ENCODE measurements around the gene RDH16. TPM values are rescaled to one million over a fixed set of nuclear protein-coding genes. Genes with fewer than 3 reads are reported as not detected.

Gene RDH16
- total RNA-seq, 1 experiment from 2014 or later: 0.11 TPM

GRCh38 chr12:56999456-56999855 lies 42.0 kb upstream of the RDH16 start:
- Histone ChIP-seq H2AFZ (ENCODE audit: low read length) (no peak overlapping the region), H3K36me3 (ENCODE audit: insufficient read depth, low read length) (peaks cover 23% of the 10 kb centered on the region; the same call in 1 of the 2 replicates), H3K79me2 (ENCODE audit: low read length) (peaks cover 39% of the 10 kb centered on the region), H3K9me2 (replicated peaks; ENCODE audit: insufficient read depth, low read length) (no peaks in the 10 kb centered on the region), H3K27ac (ENCODE audit: low read length) (no peak overlapping the region), H3K4me1 (ENCODE audit: low read length) (no peaks in the 10 kb centered on the region), H3K9ac (ENCODE audit: low read length) (no peak overlapping the region), H3K9me3 (ENCODE audit: low read length) (no peaks in the 10 kb centered on the region), H3K4me2 (ENCODE audit: low read depth, low read length, poor library complexity, severe bottlenecking) (no peak overlapping the region), H3K4me3 (ENCODE audit: low read length) (no peak overlapping the region), H4K20me1 (ENCODE audit: insufficient read depth, low read depth, low read length) (peaks cover 30% of the 10 kb centered on the region), H3K27me3 (ENCODE audit: low read length) (no peaks in the 10 kb centered on the region)
- no peak for DNase-seq

DNA sequence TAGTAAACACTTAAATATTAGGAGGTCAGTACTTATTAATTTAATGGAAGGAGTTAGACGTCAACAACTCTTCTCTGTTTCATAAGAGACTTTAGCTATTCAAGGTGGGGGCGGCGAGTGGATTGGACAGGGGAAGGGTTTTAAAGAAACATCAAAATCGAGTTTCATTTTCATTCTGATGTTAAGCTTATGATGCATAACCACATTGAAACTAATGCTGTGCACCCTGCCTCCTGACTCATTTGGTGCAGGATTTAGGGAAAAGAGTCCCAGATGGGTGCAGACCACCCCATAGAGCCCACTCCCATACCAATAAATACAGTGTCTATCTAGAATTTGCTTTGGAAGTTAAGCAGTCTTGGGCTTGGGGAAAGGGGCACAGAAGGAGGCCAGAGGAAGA lies 41.6 kb upstream of the RDH16 start:
- H3K4me2 ChIP-seq (ENCODE audit: low read depth, low read length, poor library complexity, severe bottlenecking): no peak overlapping the region
- no peak overlapping the region for H3K4me3 ChIP-seq (ENCODE audit: low read length)
- peaks cover 22% of the 10 kb centered on the region; the same call in 1 of the 2 replicates for H3K36me3 ChIP-seq (ENCODE audit: insufficient read depth, low read length)
- H4K20me1 ChIP-seq (ENCODE audit: insufficient read depth, low read depth, low read length): peaks cover 28% of the 10 kb centered on the region
- no peaks in the 10 kb centered on the region for H3K9me2 ChIP-seq (replicated peaks; ENCODE audit: insufficient read depth, low read length)
- no peak overlapping the region for H2AFZ ChIP-seq (ENCODE audit: low read length)
- H3K9me3 ChIP-seq (ENCODE audit: low read length): no peaks in the 10 kb centered on the region
- H3K4me1 ChIP-seq (ENCODE audit: low read length): no peaks in the 10 kb centered on the region
- H3K79me2 ChIP-seq (ENCODE audit: low read length): peaks cover 34% of the 10 kb centered on the region
- no peaks in the 10 kb centered on the region for H3K27me3 ChIP-seq (ENCODE audit: low read length)
- no peak overlapping the region for H3K9ac ChIP-seq (ENCODE audit: low read length)
- no peak for DNase-seq
- H3K27ac ChIP-seq (ENCODE audit: low read length): no peak overlapping the region

- H3K4me2 ChIP-seq (ENCODE audit: low read depth, low read length, poor library complexity, severe bottlenecking): no peak overlapping the region
- H3K27ac ChIP-seq (ENCODE audit: low read length): no peak overlapping the region
- peaks cover 28% of the 10 kb centered on the region for H4K20me1 ChIP-seq (ENCODE audit: insufficient read depth, low read depth, low read length)
Measured at GRCh38 chr12:56998316-56998715, 40.9 kb upstream of the RDH16 start.

GRCh38 chr12:56996793-56997545 lies 39.6 kb upstream of the RDH16 start:
- no peak overlapping the region for H3K4me3 ChIP-seq (ENCODE audit: low read length)

More at GRCh38 chr12:56998316-56998715, 40.9 kb upstream of the RDH16 start:
- Histone ChIP-seq H3K9me2 (replicated peaks; ENCODE audit: insufficient read depth, low read length) (no peaks in the 10 kb centered on the region), H3K9ac (ENCODE audit: low read length) (no peak overlapping the region), H3K4me1 (ENCODE audit: low read length) (no peaks in the 10 kb centered on the region), H3K36me3 (ENCODE audit: insufficient read depth, low read length) (peaks cover 17% of the 10 kb centered on the region; the same call in 1 of the 2 replicates), H3K79me2 (ENCODE audit: low read length) (peaks cover 30% of the 10 kb centered on the region), H3K4me3 (ENCODE audit: low read length) (no peak overlapping the region), H2AFZ (ENCODE audit: low read length) (no peak overlapping the region), H3K27me3 (ENCODE audit: low read length) (no peaks in the 10 kb centered on the region), H3K9me3 (ENCODE audit: low read length) (no peaks in the 10 kb centered on the region)
- DNase-seq: no peak

DNA sequence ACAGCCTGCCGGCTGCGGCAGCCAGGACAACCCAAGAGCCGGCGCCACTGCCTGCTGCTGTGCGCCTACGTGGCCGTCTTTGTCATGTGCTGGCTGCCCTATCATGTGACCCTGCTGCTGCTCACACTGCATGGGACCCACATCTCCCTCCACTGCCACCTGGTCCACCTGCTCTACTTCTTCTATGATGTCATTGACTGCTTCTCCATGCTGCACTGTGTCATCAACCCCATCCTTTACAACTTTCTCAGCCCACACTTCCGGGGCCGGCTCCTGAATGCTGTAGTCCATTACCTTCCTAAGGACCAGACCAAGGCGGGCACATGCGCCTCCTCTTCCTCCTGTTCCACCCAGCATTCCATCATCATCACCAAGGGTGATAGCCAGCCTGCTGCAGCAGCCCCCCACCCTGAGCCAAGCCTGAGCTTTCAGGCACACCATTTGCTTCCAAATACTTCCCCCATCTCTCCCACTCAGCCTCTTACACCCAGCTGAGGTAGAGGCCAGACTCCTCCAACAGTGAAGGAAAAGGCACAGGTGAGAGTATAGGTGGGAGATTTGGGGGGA lies 38.6 kb upstream of the RDH16 start:
- no peaks in the 10 kb centered on the region for H3K9me2 ChIP-seq (replicated peaks; ENCODE audit: insufficient read depth, low read length)
- no peak for DNase-seq
- H3K36me3 ChIP-seq (ENCODE audit: insufficient read depth, low read length): peaks cover 16% of the 10 kb centered on the region; the same call in 1 of the 2 replicates
- no peak overlapping the region for H3K4me3 ChIP-seq (ENCODE audit: low read length)
- no peak overlapping the region for H3K4me2 ChIP-seq (ENCODE audit: low read depth, low read length, poor library complexity, severe bottlenecking)
- no peaks in the 10 kb centered on the region for H3K4me1 ChIP-seq (ENCODE audit: low read length)
- H3K79me2 ChIP-seq (ENCODE audit: low read length): peaks cover 12% of the 10 kb centered on the region; the same call in 1 of the 2 replicates
- no peaks in the 10 kb centered on the region for H3K27me3 ChIP-seq (ENCODE audit: low read length)
- H4K20me1 ChIP-seq (ENCODE audit: insufficient read depth, low read depth, low read length): peaks cover 14% of the 10 kb centered on the region
- no peak overlapping the region for H3K9ac ChIP-seq (ENCODE audit: low read length)
- no peaks in the 10 kb centered on the region for H3K9me3 ChIP-seq (ENCODE audit: low read length)
- no peak overlapping the region for H3K27ac ChIP-seq (ENCODE audit: low read length)
- no peak overlapping the region for H2AFZ ChIP-seq (ENCODE audit: low read length)

More at GRCh38 chr12:56996793-56997545, 39.6 kb upstream of the RDH16 start:
- Histone ChIP-seq H3K9ac (ENCODE audit: low read length) (no peak overlapping the region), H3K27me3 (ENCODE audit: low read length) (no peaks in the 10 kb centered on the region), H3K9me3 (ENCODE audit: low read length) (no peaks in the 10 kb centered on the region), H2AFZ (ENCODE audit: low read length) (no peak overlapping the region), H3K36me3 (ENCODE audit: insufficient read depth, low read length) (peaks cover 17% of the 10 kb centered on the region; the same call in 1 of the 2 replicates), H3K27ac (ENCODE audit: low read length) (no peak overlapping the region), H4K20me1 (ENCODE audit: insufficient read depth, low read depth, low read length) (peaks cover 20% of the 10 kb centered on the region), H3K9me2 (replicated peaks; ENCODE audit: insufficient read depth, low read length) (no peaks in the 10 kb centered on the region), H3K79me2 (ENCODE audit: low read length) (peaks cover 22% of the 10 kb centered on the region), H3K4me2 (ENCODE audit: low read depth, low read length, poor library complexity, severe bottlenecking) (no peak overlapping the region), H3K4me1 (ENCODE audit: low read length) (no peaks in the 10 kb centered on the region)
- no peak for DNase-seq

GRCh38 chr12:56995201-56995929 lies 38.0 kb upstream of the RDH16 start:
- no peaks in the 10 kb centered on the region for H3K4me1 ChIP-seq (ENCODE audit: low read length)
- H3K79me2 ChIP-seq (ENCODE audit: low read length): peaks cover 6% of the 10 kb centered on the region; the same call in 1 of the 2 replicates
- no peaks in the 10 kb centered on the region for H3K9me2 ChIP-seq (replicated peaks; ENCODE audit: insufficient read depth, low read length)
- no peak overlapping the region for H3K27ac ChIP-seq (ENCODE audit: low read length)
- no peak overlapping the region for H2AFZ ChIP-seq (ENCODE audit: low read length)
- H3K9ac ChIP-seq (ENCODE audit: low read length): no peak overlapping the region
- no peak overlapping the region for H3K4me3 ChIP-seq (ENCODE audit: low read length)
- peaks cover 9% of the 10 kb centered on the region; the same call in 1 of the 2 replicates for H3K36me3 ChIP-seq (ENCODE audit: insufficient read depth, low read length)
- no peak overlapping the region for H3K4me2 ChIP-seq (ENCODE audit: low read depth, low read length, poor library complexity, severe bottlenecking)
- no peak for DNase-seq
- H3K27me3 ChIP-seq (ENCODE audit: low read length): no peaks in the 10 kb centered on the region
- no peaks in the 10 kb centered on the region for H3K9me3 ChIP-seq (ENCODE audit: low read length)
- H4K20me1 ChIP-seq (ENCODE audit: insufficient read depth, low read depth, low read length): peaks cover 8% of the 10 kb centered on the region; the same call in 1 of the 2 replicates

DNA sequence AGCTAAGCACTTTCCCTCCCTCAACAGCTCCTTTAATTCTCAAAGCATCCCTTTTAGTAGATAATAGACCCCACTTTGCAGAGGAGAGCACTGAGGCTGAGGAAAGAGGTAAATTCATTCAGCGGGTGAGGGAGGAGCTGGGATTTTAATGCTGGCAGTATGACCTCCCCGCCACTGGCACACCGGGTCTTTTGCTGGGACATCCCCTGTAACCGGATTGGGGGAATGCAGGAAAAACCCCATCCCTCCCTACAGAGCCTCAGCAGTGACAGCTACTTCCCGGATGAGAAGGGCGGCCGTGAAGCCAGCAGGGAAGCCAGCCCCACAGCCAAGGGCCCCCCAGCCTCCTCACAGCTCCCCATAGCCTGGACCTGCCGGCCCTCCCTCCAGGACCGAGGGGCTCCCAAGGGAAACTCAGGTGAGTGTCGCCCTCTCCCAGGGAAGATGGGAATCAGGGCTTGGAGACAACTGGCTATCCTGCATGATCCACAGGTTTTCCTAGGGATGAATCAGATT lies 36.9 kb upstream of the RDH16 start:
- Histone ChIP-seq H3K9me3 (ENCODE audit: low read length) (no peaks in the 10 kb centered on the region), H3K27ac (ENCODE audit: low read length) (no peak overlapping the region), H3K9me2 (replicated peaks; ENCODE audit: insufficient read depth, low read length) (no peaks in the 10 kb centered on the region), H3K4me2 (ENCODE audit: low read depth, low read length, poor library complexity, severe bottlenecking) (no peak overlapping the region), H3K4me1 (ENCODE audit: low read length) (no peaks in the 10 kb centered on the region), H3K36me3 (ENCODE audit: insufficient read depth, low read length) (no peaks in the 10 kb centered on the region), H3K9ac (ENCODE audit: low read length) (no peak overlapping the region), H4K20me1 (ENCODE audit: insufficient read depth, low read depth, low read length) (0 out of 2 replicates have a peak, but pooled peaks cover 4% of the 10 kb centered on the region), H2AFZ (ENCODE audit: low read length) (no peak overlapping the region), H3K4me3 (ENCODE audit: low read length) (no peak overlapping the region), H3K79me2 (ENCODE audit: low read length) (no peaks in the 10 kb centered on the region), H3K27me3 (ENCODE audit: low read length) (no peaks in the 10 kb centered on the region)
- DNase-seq: no peak

DNA sequence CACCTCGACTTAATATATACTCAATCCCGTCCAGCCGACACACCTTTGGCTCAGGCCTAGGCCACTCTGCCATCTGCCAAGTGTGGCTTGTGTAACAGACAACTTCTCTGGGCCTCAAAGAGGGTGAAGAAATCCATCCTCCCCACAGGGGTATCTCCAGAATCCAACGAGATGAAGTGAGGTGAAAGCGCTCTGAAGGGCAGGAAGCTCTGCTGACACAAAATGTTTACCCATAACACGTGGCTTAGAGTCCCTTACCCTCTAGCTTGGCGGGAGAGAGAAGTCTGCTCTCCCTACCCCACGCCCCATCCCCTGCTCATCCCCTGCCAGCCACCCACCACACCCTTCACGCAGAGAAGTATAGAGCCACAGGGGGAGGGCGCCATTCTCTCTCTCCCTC lies 35.9 kb upstream of the RDH16 start:
- H3K79me2 ChIP-seq (ENCODE audit: low read length): no peaks in the 10 kb centered on the region
- no peak overlapping the region for H2AFZ ChIP-seq (ENCODE audit: low read length)
- H3K9ac ChIP-seq (ENCODE audit: low read length): no peak overlapping the region
- no peaks in the 10 kb centered on the region for H3K9me2 ChIP-seq (replicated peaks; ENCODE audit: insufficient read depth, low read length)
- peaks cover 2% of the 10 kb centered on the region for H3K4me1 ChIP-seq (ENCODE audit: low read length)
- H3K27ac ChIP-seq (ENCODE audit: low read length): no peak overlapping the region
- no peak overlapping the region for H3K4me2 ChIP-seq (ENCODE audit: low read depth, low read length, poor library complexity, severe bottlenecking)
- 0 out of 2 replicates have a peak, but pooled peaks cover 4% of the 10 kb centered on the region for H4K20me1 ChIP-seq (ENCODE audit: insufficient read depth, low read depth, low read length)
- H3K36me3 ChIP-seq (ENCODE audit: insufficient read depth, low read length): no peaks in the 10 kb centered on the region
- no peaks in the 10 kb centered on the region for H3K9me3 ChIP-seq (ENCODE audit: low read length)
- no peaks in the 10 kb centered on the region for H3K27me3 ChIP-seq (ENCODE audit: low read length)
- DNase-seq: no peak
- H3K4me3 ChIP-seq (ENCODE audit: low read length): no peak overlapping the region
